Epithelial cell of proximal tubule (primary cell): ENCODE results near the gene IL7R. TPM values are rescaled to one million over a fixed set of nuclear protein-coding genes. Genes with fewer than 3 reads are reported as not detected.

Experiments used
- DNase-seq: peaks from one replicate; pipeline ENCODE4 v3.0.0-alpha.2; 2011; ENCODE audit warnings: low read depth
- H3K4me3 ChIP-seq: 2 replicates; pipeline ENCODE4 v1.5.1; 2011; ENCODE audit warnings: low read depth, mild to moderate bottlenecking, low read length
- total RNA-seq: library from RNA; depleted of rRNA; stranded (reverse); fragments of >200 nt; gene quantifications from 2 replicates; pipeline ENCODE4 v1.2.3, GENCODE V29; 2015
- TF ChIP-seq, protein P1 (sequence below): conservative IDR thresholded peaks from 2 replicates; pipeline ENCODE4 v1.5.1; 2012; ENCODE audit warnings: low read depth, mild to moderate bottlenecking, low read length

IL7R gene
- total RNA-seq, 1 donor from 2014 or later = 0.12 TPM

DNA sequence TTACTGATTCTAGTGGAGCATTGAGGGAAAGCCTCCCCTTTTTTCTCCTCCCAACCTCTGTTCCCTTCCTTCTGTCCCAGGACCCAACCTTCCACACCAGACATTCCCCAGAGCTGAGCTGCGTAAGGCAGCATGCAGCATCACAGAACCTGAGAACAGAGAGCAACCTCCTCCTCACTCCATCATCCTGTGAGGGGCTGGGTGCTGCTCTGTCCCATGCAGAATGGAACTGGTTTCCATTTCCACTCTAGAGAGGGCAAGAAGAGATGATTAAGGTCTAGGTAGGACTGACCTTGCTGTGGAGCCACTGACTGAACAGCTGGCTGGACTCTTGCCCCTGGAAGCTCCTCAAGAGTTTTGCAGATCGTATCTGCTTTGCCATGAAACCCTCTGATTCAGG, 30.1 kb upstream of the IL7R start:
- no peak for DNase-seq
- TF ChIP-seq, protein P1, sequence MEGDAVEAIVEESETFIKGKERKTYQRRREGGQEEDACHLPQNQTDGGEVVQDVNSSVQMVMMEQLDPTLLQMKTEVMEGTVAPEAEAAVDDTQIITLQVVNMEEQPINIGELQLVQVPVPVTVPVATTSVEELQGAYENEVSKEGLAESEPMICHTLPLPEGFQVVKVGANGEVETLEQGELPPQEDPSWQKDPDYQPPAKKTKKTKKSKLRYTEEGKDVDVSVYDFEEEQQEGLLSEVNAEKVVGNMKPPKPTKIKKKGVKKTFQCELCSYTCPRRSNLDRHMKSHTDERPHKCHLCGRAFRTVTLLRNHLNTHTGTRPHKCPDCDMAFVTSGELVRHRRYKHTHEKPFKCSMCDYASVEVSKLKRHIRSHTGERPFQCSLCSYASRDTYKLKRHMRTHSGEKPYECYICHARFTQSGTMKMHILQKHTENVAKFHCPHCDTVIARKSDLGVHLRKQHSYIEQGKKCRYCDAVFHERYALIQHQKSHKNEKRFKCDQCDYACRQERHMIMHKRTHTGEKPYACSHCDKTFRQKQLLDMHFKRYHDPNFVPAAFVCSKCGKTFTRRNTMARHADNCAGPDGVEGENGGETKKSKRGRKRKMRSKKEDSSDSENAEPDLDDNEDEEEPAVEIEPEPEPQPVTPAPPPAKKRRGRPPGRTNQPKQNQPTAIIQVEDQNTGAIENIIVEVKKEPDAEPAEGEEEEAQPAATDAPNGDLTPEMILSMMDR = no peak
- H3K4me3 ChIP-seq = no peak overlapping the region

DNA sequence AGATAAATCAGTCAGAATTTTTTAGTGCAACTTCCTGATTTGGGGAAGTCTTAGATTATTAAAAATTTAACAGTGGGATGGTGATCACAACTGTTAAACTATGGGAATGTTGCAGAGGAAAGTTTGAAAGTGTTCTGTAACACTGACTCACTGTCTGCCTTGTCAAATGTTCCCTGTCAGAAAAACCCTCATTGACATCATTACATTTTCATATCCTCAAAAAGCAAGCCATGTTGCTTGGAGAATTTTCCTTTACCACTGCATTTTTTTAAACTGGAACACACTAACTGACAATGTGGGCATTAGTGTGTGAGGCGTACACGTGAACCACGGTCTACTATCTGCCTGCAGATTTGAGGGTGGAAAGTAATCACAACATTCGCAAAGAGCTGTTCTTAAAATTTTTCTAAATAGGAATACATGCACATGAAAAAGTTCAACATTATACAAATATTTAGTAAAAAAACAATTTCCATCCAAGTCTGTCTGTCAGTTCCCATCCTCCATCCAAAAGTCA, 28.6 kb upstream of the IL7R start:
- no peak for DNase-seq
- TF ChIP-seq, protein P1 = no peak
- H3K4me3 ChIP-seq = no peak overlapping the region

DNA sequence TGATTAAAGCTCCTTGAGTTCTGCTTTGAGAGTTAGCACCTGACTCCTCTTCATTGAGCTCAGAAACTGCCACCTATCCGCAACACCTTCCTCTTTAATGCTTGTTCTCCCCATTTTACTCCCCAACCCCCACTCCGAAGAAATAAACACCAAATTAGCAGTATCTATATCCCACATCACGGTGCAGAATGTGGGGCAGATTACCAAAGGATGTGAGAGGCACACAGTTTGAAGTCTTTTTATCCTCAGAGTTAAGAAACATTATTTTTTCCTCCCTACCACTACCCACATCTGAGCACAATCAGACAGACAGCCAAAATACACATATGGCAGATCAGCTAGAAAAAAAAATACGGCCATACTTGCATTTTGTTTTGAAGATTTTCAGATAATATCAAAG, 26.1 kb upstream of the IL7R start:
- DNase-seq = no peak
- TF ChIP-seq, protein P1 = no peak

DNA sequence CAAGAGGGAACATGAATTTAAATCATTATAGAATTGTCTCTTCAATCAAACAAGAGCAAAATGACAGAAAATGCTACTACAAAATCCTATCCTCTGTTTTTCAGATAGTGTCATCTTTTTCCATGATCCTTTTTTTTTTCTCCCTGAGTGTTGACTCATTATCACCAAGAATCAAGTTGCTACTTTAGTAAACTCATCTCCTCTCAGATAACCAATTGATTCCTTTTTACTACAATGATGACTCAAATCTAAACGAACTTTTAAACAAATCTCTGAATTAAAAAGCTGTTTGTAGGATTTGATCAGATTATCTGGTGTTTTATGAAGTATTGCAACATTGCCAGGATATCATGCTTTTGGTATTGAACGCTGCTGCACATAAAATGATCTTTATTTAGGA, 23.9 kb upstream of the IL7R start:
- no peak overlapping the region for H3K4me3 ChIP-seq
- no peak for DNase-seq
- TF ChIP-seq, protein P1 = no peak

More for the DNA sequence above, 26.1 kb upstream of the IL7R start:
- no peak overlapping the region for H3K4me3 ChIP-seq

DNA sequence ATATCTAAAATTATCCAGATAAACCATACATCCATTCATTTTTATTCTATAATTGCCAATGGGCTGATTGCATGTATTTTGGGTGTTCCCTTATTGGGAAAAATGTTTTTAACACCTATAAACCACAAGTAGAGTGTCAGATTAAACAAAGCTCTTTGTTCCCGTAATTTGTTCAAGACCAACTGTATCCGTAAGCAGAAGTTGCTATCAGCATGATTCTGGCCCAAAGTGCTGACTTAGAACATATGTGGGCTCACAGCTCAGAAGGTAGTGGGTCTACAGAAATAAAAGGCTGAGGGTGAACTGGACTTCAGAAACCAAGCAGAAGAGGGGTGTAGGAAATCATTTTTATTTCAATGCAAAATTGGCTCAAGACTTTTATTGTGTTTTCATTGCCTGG, 23.5 kb upstream of the IL7R start:
- TF ChIP-seq, protein P1 = no peak
- no peak overlapping the region for H3K4me3 ChIP-seq
- DNase-seq = no peak

DNA sequence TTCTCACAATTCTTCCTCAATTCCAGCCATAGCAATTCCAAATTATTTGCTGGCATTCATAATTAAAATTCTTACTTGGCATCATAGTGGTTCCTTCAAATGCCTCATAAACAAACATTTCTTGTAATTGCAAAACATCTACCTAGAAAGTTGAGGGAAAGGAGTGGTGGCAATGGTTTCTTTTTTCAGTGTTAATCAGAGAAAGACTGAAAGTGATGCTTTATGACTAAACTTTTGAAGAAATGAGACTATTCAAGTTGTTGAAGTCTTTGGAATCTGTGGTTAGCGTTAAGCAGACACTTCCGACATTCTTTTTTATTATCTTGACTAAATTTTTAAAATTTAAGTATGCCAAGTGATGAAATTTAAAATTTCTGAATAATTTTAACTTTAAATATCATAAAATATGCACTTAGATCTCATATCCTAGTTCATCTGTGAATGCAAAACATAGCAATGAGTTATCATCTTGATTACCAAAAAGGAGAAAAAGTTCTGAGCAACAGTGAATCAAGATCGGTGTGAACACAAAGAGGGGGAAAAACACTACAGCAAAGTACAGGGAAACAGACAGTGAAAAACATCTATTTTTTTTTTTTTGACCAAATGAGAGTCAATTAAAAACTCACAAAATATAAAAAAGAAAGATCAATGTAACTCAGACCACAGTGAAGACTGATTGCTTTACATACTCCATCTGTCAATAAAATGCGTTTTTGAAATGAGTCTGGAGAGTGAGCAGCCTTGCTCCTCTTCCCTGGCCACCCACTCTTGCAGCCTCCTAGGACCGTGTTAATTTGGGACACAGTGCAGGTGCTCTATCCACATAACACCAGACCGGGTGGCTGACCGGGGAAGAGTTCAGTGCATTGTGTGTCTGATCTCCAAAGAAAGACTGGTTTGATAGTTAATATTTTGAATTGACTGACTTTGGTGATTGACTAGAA, 20.6 kb upstream of the IL7R start:
- no peak for DNase-seq
- TF ChIP-seq, protein P1 = no peak
- no peak overlapping the region for H3K4me3 ChIP-seq
